Endothelial cell of umbilical vein (primary cell): ENCODE measurements around the gene DCC. TPM values are rescaled to one million over a fixed set of nuclear protein-coding genes. Genes with fewer than 3 reads are reported as not detected.

Experiments
- BruUV-seq: library from RNA; stranded (reverse); fragments of 400-500 nt; replicated peaks from 2 replicates; lab custom pipeline; 2021; lab: Mats Ljungman, UMichigan
- CTCF ChIA-PET: fragments of 300-600, 350-600 bp; sonication (Branson Sonifier 250); formaldehyde crosslinking; loops from one replicate; lab custom pipeline; 2021; ENCODE audit warnings: antibody characterized with exemption, inconsistent platforms; lab: Charles Lee
- POLR2A ChIA-PET: fragments of 300-600, 350-600 bp; sonication (Branson Sonifier 250); formaldehyde crosslinking; loops from one replicate; lab custom pipeline; 2021; ENCODE audit warnings: antibody characterized with exemption, inconsistent platforms; lab: Charles Lee
- DNase-seq: peaks from one replicate; pipeline ENCODE4 v3.0.0-alpha.2; 2011; ENCODE audit warnings: low read depth, low spot score
- FAIRE-seq: peaks from 2 replicates; lab custom pipeline; 2011; peaks lifted over from hg19 to GRCh38; lab: Jason Lieb, UNC
- H2AFZ ChIP-seq: 2 replicates; pipeline ENCODE4 v1.6.0; 2012; ENCODE audit warnings: low read depth, low read length, control low read depth, inconsistent platforms
- H3K27ac ChIP-seq: 2 replicates; pipeline ENCODE4 v1.5.1; 2011; ENCODE audit warnings: low read depth, mild to moderate bottlenecking, control low read depth, low read length, moderate library complexity; ENCODE audit not compliant: insufficient read depth
- H3K27me3 ChIP-seq, 2 experiments: 2 replicates each; pipeline versions ENCODE4 v1.6.0 to v1.6.1; 2011; ENCODE audit warnings: low read length in 2 of 2, mixed read lengths in 1 of 2; ENCODE audit not compliant: control insufficient read depth in 2 of 2, insufficient read depth in 2 of 2
- H3K36me3 ChIP-seq, 2 experiments: 2 replicates in 1 of 2; 3 replicates in 1 of 2; pipeline ENCODE4 v1.5.1; 2011; ENCODE audit warnings: low read length in 2 of 2, mild to moderate bottlenecking in 1 of 2, moderate library complexity in 1 of 2; ENCODE audit not compliant: control insufficient read depth in 2 of 2, insufficient read depth in 2 of 2; ENCODE audit errors: extremely low read depth in 1 of 2
- H3K4me1 ChIP-seq: 3 replicates; pipeline ENCODE4 v1.5.1; 2011; ENCODE audit warnings: mild to moderate bottlenecking, low read length; ENCODE audit not compliant: control insufficient read depth, insufficient read depth; ENCODE audit errors: extremely low read depth
- H3K4me2 ChIP-seq: 2 replicates; pipeline ENCODE4 v1.6.1; 2011; ENCODE audit warnings: low read length, control low read depth, mixed read lengths; ENCODE audit not compliant: insufficient read depth
- H3K4me3 ChIP-seq, 3 experiments: fragments of 200-600 bp in 1 of 3; sonication (generic), shearing (Covaris generic) in 1 of 3; replicated peaks in 1 of 3; 2 replicates each; pipeline ENCODE4 v1.5.1; 2011 to 2016; ENCODE audit warnings: control low read depth in 3 of 3, low read length in 3 of 3, mild to moderate bottlenecking in 2 of 3, inconsistent platforms in 1 of 3, low read depth in 1 of 3, moderate library complexity in 1 of 3; ENCODE audit not compliant: insufficient read depth in 1 of 3
- H3K79me2 ChIP-seq: 2 replicates; pipeline ENCODE4 v1.6.0; 2012; ENCODE audit warnings: low read length, inconsistent platforms; ENCODE audit not compliant: control insufficient read depth, insufficient read depth
- H3K9ac ChIP-seq: replicated peaks from 2 replicates; pipeline ENCODE3; 2011; ENCODE audit warnings: low read length, control low read depth; ENCODE audit not compliant: insufficient read depth; ENCODE audit errors: extremely low read depth
- H3K9me1 ChIP-seq: replicated peaks from 3 replicates; pipeline ENCODE4 v1.6.0; 2011; ENCODE audit warnings: mild to moderate bottlenecking, low read length; ENCODE audit not compliant: control insufficient read depth, insufficient read depth; ENCODE audit errors: extremely low read depth
- H3K9me3 ChIP-seq: replicated peaks from 2 replicates; pipeline ENCODE4 v1.5.1; 2012; ENCODE audit warnings: low read length, inconsistent platforms; ENCODE audit not compliant: control insufficient read depth, insufficient read depth
- H4K20me1 ChIP-seq: replicated peaks from 2 replicates; pipeline ENCODE3; 2011; ENCODE audit warnings: mild to moderate bottlenecking, low read length; ENCODE audit not compliant: control insufficient read depth, insufficient read depth; ENCODE audit errors: extremely low read depth
- EZH2 ChIP-seq: IDR thresholded peaks from 2 replicates; pipeline ENCODE4 v1.6.1; 2012; ENCODE audit warnings: borderline replicate concordance, low read depth, mild to moderate bottlenecking, moderate library complexity, low read length, inconsistent platforms; ENCODE audit not compliant: severe bottlenecking
- FOS ChIP-seq: IDR thresholded peaks from 2 replicates; pipeline ENCODE4 v1.6.1; 2011; ENCODE audit warnings: mild to moderate bottlenecking, low read length, moderate library complexity, borderline replicate concordance; ENCODE audit not compliant: insufficient read depth
- GATA2 ChIP-seq: IDR thresholded peaks from 2 replicates; pipeline ENCODE4 v1.7.0; 2011; ENCODE audit warnings: low read depth, mild to moderate bottlenecking, moderate library complexity, mixed read lengths, low read length; ENCODE audit not compliant: insufficient read length, insufficient read depth
- JUN ChIP-seq: IDR thresholded peaks from 2 replicates; pipeline ENCODE4 v1.6.1; 2011; ENCODE audit warnings: borderline replicate concordance, low read depth; ENCODE audit not compliant: insufficient read length, insufficient read depth
- MYC ChIP-seq: IDR thresholded peaks from one replicate; pipeline ENCODE4 v1.6.1; 2011; ENCODE audit warnings: mild to moderate bottlenecking, low read depth, low read length
- POLR2A ChIP-seq: IDR thresholded peaks from 2 replicates; pipeline ENCODE4 v1.6.1; 2012; ENCODE audit warnings: low read depth, mild to moderate bottlenecking, control low read depth, low read length
- POLR2AphosphoS5 ChIP-seq: IDR thresholded peaks from 2 replicates; pipeline ENCODE4 v1.6.1; 2012; ENCODE audit warnings: low read depth, mild to moderate bottlenecking, control low read depth, low read length, moderate library complexity; ENCODE audit not compliant: insufficient read depth
- dilution Hi-C: fragments of 300-500 bp; cut with MboI; formaldehyde crosslinking; loops from one replicate; pipeline ENCODE4 v1.15.0; 2019; ENCODE audit warnings: low sequenced_read_pairs; ENCODE audit not compliant: extremely low pct_ligation_motif_present
- intact Hi-C: fragments of 100-400 bp; cut with micrococcal nuclease; formaldehyde crosslinking; loops from one replicate; pipeline ENCODE4 v1.10.0; 2022
- polyA plus RNA-seq, 4 experiments: library from polyadenylated mRNA; depleted of rRNA in 3 of 4; stranded (reverse) in 3 of 4; unstranded in 1 of 4; fragments of >200 nt; gene quantifications; 2 replicates each; pipeline versions ENCODE4 v1.2.1 to v1.2.3, GENCODE V29; 2011 to 2012; ENCODE audit warnings: missing spikeins in 1 of 4
- total RNA-seq: library from RNA; stranded (reverse); gene quantifications from 2 replicates; pipeline ENCODE4 v1.2.3, GENCODE V29; 2021
- TF ChIP-seq, protein P1 (sequence below): IDR thresholded peaks from 2 replicates; pipeline ENCODE4 v1.6.1; 2011; ENCODE audit not compliant: insufficient read depth, insufficient read length
- TF ChIP-seq, protein P2 (sequence below), 2 donors: IDR thresholded peaks; 1 replicate in 1 of 2; 2 replicates in 1 of 2; pipeline ENCODE4 v1.5.1; 2011; ENCODE audit warnings: low read length in 2 of 2, mild to moderate bottlenecking in 2 of 2, moderate library complexity in 2 of 2, control low read depth in 1 of 2, inconsistent platforms in 1 of 2, low read depth in 1 of 2; ENCODE audit not compliant: insufficient read depth in 1 of 2; ENCODE audit errors: extremely low read depth in 1 of 2

DCC gene
- total and polyA plus RNA-seq, 2 donors (not counting 3 experiments of a cell fraction or from before 2014, with no cell fraction given), result not detected

DNA sequence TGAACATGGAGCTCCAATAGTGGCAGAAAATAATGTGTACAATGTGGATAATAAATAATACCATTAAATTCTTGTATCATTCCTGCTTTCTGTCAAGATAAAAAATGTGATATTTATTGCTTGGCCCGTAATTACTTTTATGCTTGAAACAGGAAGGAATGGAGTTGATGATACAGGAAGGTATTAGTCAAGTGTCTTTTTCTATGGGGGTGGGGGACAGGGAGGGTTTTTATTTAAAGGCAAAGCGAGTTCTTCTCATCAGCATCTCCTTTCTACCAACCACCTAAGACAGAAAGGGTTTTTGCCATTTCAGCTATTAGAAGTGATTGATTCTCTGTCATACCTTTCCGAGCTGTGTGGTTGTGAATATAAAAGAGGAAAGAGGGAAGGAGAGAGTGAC lies 135.3 kb downstream of the DCC start:
- Histone ChIP-seq H3K9me3 (peaks cover 5% of the 10 kb centered on the region), H3K9me1 (no peaks in the 10 kb centered on the region), H3K4me3 (no peak overlapping the region), H3K27ac (no peak overlapping the region), H3K27me3 (no peaks in the 10 kb centered on the region), H3K4me2 (no peak overlapping the region), H2AFZ (no peak overlapping the region), H4K20me1 (no peaks in the 10 kb centered on the region), H3K4me1 (no peaks in the 10 kb centered on the region), H3K36me3 (no peaks in the 10 kb centered on the region), H3K79me2 (no peaks in the 10 kb centered on the region), H3K9ac (no peak overlapping the region)
- no peak for DNase-seq
- ChIA-PET CTCF (no interaction called here), POLR2A (no interaction called here)
- TF ChIP-seq JUN, result no peak
- TF ChIP-seq, protein P1, sequence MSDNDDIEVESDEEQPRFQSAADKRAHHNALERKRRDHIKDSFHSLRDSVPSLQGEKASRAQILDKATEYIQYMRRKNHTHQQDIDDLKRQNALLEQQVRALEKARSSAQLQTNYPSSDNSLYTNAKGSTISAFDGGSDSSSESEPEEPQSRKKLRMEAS, result no peak
- TF ChIP-seq POLR2AphosphoS5, result no peak
- TF ChIP-seq GATA2, result no peak
- dilution Hi-C loops, result no loop called here
- BruUV-seq, result no TSS peak
- no peak for FAIRE-seq
- intact Hi-C loops, result no loop called here

DNA sequence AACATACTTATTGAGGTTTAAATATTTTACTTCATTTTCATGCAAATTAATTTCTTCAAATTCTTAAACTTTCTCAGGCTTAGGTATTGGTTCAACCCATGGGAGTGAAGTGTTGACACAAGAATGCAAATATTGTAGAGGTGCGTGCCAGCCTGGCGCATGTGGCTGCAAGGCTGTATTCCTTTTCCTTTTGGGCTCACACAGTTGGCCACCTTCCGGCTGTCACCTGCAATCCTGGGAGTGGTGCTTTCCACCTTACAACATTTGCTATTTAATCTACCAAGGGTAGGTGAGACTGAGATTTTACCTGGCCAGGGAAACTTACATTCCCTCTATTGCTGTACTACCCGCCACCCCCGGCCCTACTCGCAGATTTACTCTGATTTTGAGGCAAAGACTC lies 141.1 kb downstream of the DCC start:
- CTCF ChIA-PET, result no interaction called here
- Histone ChIP-seq H3K4me3 (no peak overlapping the region), H3K27me3 (no peaks in the 10 kb centered on the region), H3K27ac (no peak overlapping the region), H3K4me2 (no peak overlapping the region), H3K36me3 (no peaks in the 10 kb centered on the region), H3K4me1 (no peaks in the 10 kb centered on the region), H3K79me2 (no peaks in the 10 kb centered on the region), H3K9ac (no peak overlapping the region), H2AFZ (no peak overlapping the region), H4K20me1 (no peaks in the 10 kb centered on the region), H3K9me3 (peaks cover 5% of the 10 kb centered on the region), H3K9me1 (no peaks in the 10 kb centered on the region)
- POLR2A ChIA-PET, result no interaction called here
- dilution Hi-C loops (no loop called here), intact Hi-C loops (no loop called here)
- no peak for FAIRE-seq
- DNase-seq, result no peak
- BruUV-seq, result no TSS peak
- TF ChIP-seq, protein P2, sequence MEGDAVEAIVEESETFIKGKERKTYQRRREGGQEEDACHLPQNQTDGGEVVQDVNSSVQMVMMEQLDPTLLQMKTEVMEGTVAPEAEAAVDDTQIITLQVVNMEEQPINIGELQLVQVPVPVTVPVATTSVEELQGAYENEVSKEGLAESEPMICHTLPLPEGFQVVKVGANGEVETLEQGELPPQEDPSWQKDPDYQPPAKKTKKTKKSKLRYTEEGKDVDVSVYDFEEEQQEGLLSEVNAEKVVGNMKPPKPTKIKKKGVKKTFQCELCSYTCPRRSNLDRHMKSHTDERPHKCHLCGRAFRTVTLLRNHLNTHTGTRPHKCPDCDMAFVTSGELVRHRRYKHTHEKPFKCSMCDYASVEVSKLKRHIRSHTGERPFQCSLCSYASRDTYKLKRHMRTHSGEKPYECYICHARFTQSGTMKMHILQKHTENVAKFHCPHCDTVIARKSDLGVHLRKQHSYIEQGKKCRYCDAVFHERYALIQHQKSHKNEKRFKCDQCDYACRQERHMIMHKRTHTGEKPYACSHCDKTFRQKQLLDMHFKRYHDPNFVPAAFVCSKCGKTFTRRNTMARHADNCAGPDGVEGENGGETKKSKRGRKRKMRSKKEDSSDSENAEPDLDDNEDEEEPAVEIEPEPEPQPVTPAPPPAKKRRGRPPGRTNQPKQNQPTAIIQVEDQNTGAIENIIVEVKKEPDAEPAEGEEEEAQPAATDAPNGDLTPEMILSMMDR (IDR thresholded peaks at IDR 0.05; ENCODE audit: extremely low read depth in 1 of 2, insufficient read depth in 1 of 2, low read depth in 1 of 2, low read length in 2 of 2), result no peak
- TF ChIP-seq, protein P1, result no peak
- TF ChIP-seq JUN, result no peak
- no peak for TF ChIP-seq EZH2
- no peak for TF ChIP-seq GATA2
- TF ChIP-seq POLR2A, result no peak
- no peak for TF ChIP-seq MYC
- TF ChIP-seq FOS, result no peak
- TF ChIP-seq POLR2AphosphoS5, result no peak
